ENCODE measurements around the gene MRPL51. TPM values are rescaled to one million over a fixed set of nuclear protein-coding genes. Genes with fewer than 3 reads are reported as not detected.

MRPL51 gene
- total RNA-seq, 1 donor from 2014 or later: 168 TPM

- Mint-ChIP-seq H3K4me3 (ENCODE audit: unreplicated experiment) (peak overlapping the region; percentile 95), H3K27ac (ENCODE audit: unreplicated experiment) (peak overlapping the region; percentile 95), H3K27me3 (ENCODE audit: unreplicated experiment) (peaks cover 31% of the 10 kb centered on the region), H3K4me1 (ENCODE audit: unreplicated experiment) (peaks cover 32% of the 10 kb centered on the region), H3K36me3 (ENCODE audit: low read depth, unreplicated experiment) (peaks cover 31% of the 10 kb centered on the region), H3K9me3 (ENCODE audit: unreplicated experiment) (no peaks in the 10 kb centered on the region)
- DNase-seq (ENCODE audit: low spot score): peak; percentile 78
- TF ChIP-seq CTCF (IDR thresholded peaks at IDR 0.05; ENCODE audit: unreplicated experiment): no peak
Measured at GRCh38 chr12:6534695-6534944, 41.6 kb upstream of the MRPL51 start.

GRCh38 chr12:6533923-6534694 lies 41.0 kb upstream of the MRPL51 start, which contains the start of gene GAPDH:
Gene GAPDH, plus strand, starts transcription at chr12:6534517. Its CDS starts 316 bp downstream, at chr12:6534833.
- TF ChIP-seq CTCF (IDR thresholded peaks at IDR 0.05; ENCODE audit: unreplicated experiment): no peak
- Mint-ChIP-seq H3K27me3 (ENCODE audit: unreplicated experiment) (peaks cover 31% of the 10 kb centered on the region), H3K4me3 (ENCODE audit: unreplicated experiment) (peak within 1 kb of the TSS; percentile 95), H3K36me3 (ENCODE audit: low read depth, unreplicated experiment) (peaks cover 26% of the 10 kb centered on the region), H3K27ac (ENCODE audit: unreplicated experiment) (peak within 1 kb of the TSS; percentile 95), H3K9me3 (ENCODE audit: unreplicated experiment) (no peaks in the 10 kb centered on the region), H3K4me1 (ENCODE audit: unreplicated experiment) (peaks cover 32% of the 10 kb centered on the region)
- DNase-seq (ENCODE audit: low spot score): peak; percentile 82

GRCh38 chr12:6533653-6533922 lies 40.5 kb upstream of the MRPL51 start:
- H3K4me3 Mint-ChIP-seq (ENCODE audit: unreplicated experiment): peak overlapping the region; percentile 83
- DNase-seq (ENCODE audit: low spot score): no peak
- peaks cover 31% of the 10 kb centered on the region for H3K4me1 Mint-ChIP-seq (ENCODE audit: unreplicated experiment)
- H3K27ac Mint-ChIP-seq (ENCODE audit: unreplicated experiment): peak overlapping the region; percentile 52
- no peaks in the 10 kb centered on the region for H3K9me3 Mint-ChIP-seq (ENCODE audit: unreplicated experiment)
- peaks cover 31% of the 10 kb centered on the region for H3K27me3 Mint-ChIP-seq (ENCODE audit: unreplicated experiment)
- no peak for TF ChIP-seq CTCF (IDR thresholded peaks at IDR 0.05; ENCODE audit: unreplicated experiment)
- H3K36me3 Mint-ChIP-seq (ENCODE audit: low read depth, unreplicated experiment): peaks cover 23% of the 10 kb centered on the region

- H3K27me3 Mint-ChIP-seq (ENCODE audit: unreplicated experiment): peaks cover 30% of the 10 kb centered on the region
- peaks cover 24% of the 10 kb centered on the region for H3K36me3 Mint-ChIP-seq (ENCODE audit: low read depth, unreplicated experiment)
- no peak for TF ChIP-seq CTCF (IDR thresholded peaks at IDR 0.05; ENCODE audit: unreplicated experiment)
- H3K4me3 Mint-ChIP-seq (ENCODE audit: unreplicated experiment): peak overlapping the region; percentile 83
- peaks cover 29% of the 10 kb centered on the region for H3K4me1 Mint-ChIP-seq (ENCODE audit: unreplicated experiment)
- peak; percentile 48 for DNase-seq (ENCODE audit: low spot score)
- no peaks in the 10 kb centered on the region for H3K9me3 Mint-ChIP-seq (ENCODE audit: unreplicated experiment)
- peak overlapping the region; percentile 81 for H3K27ac Mint-ChIP-seq (ENCODE audit: unreplicated experiment)
Measured at GRCh38 chr12:6532927-6533652, 40.0 kb upstream of the MRPL51 start.

Data from endothelial cell (in vitro differentiated cells).